Epidermal melanocyte (primary cell): ENCODE results near the gene AMBP.

ENCODE experiments used
- DNase-seq: peaks from one replicate; pipeline ENCODE4 v3.0.0; 2011; ENCODE audit warnings: low spot score; ENCODE audit not compliant: insufficient read length

Gene AMBP

GRCh38 chr9:114112778-114113584, 34.9 kb upstream of the AMBP start:
- DNase-seq = no peak

- DNase-seq = no peak
Observed at GRCh38 chr9:114112325-114112724, 34.2 kb upstream of the AMBP start.

GRCh38 chr9:114110180-114110579, 32.1 kb upstream of the AMBP start:
- no peak for DNase-seq

GRCh38 chr9:114109124-114109523, 31.0 kb upstream of the AMBP start:
- no peak for DNase-seq

GRCh38 chr9:114108016-114108833, 30.1 kb upstream of the AMBP start:
- DNase-seq = peak; percentile 83

GRCh38 chr9:114107286-114108001, 29.3 kb upstream of the AMBP start:
- no peak for DNase-seq

GRCh38 chr9:114105236-114105635, 27.1 kb upstream of the AMBP start:
- DNase-seq = no peak

- DNase-seq = no peak
Observed at GRCh38 chr9:114102484-114102883, 24.4 kb upstream of the AMBP start.

GRCh38 chr9:114100536-114100935, 22.4 kb upstream of the AMBP start:
- DNase-seq = no peak

- DNase-seq = no peak
Observed at GRCh38 chr9:114099669-114100270, 21.7 kb upstream of the AMBP start.

GRCh38 chr9:114098936-114099668, 21.0 kb upstream of the AMBP start, which contains the start of gene KIF12:
Gene KIF12, minus strand, starts transcription at chr9:114099292. Its CDS starts 16 bp downstream, at chr9:114099276.
- DNase-seq = no peak

GRCh38 chr9:114098021-114098935, 20.2 kb upstream of the AMBP start:
- no peak for DNase-seq

GRCh38 chr9:114097613-114098020, 19.5 kb upstream of the AMBP start:
- DNase-seq = no peak

- DNase-seq = no peak
Observed at GRCh38 chr9:114096866-114097612, 18.9 kb upstream of the AMBP start.

GRCh38 chr9:114096041-114096511, 18.0 kb upstream of the AMBP start:
- no peak for DNase-seq

GRCh38 chr9:114094971-114095370, 16.9 kb upstream of the AMBP start:
- DNase-seq = no peak

- no peak for DNase-seq
Observed at GRCh38 chr9:114093761-114094505, 15.8 kb upstream of the AMBP start.

- no peak for DNase-seq
Observed at GRCh38 chr9:114093031-114093471, 15.0 kb upstream of the AMBP start.
